Uterus (tissue), 2 donors: ENCODE results near the gene NOTO.

Source experiments
- CTCF ChIP-seq, 4 experiments: fragments of 200-600 bp in 2 of 4; fragments of 450-650 bp in 2 of 4; sonication (generic) in 2 of 4; IDR thresholded peaks; one replicate each; pipeline ENCODE4 v1.5.1; 2016 to 2019; ENCODE audit warnings: antibody characterized with exemption in 4 of 4, mild to moderate bottlenecking in 2 of 4, moderate library complexity in 1 of 4
- POLR2A ChIP-seq, 2 donors: fragments of 450-650 bp; IDR thresholded peaks; one replicate each; pipeline ENCODE4 v1.6.1; 2016; ENCODE audit warnings: antibody characterized with exemption in 2 of 2, mild to moderate bottlenecking in 1 of 2, moderate library complexity in 1 of 2

- TF ChIP-seq CTCF (IDR thresholded peaks at IDR 0.05) = no peak
- TF ChIP-seq POLR2A (IDR thresholded peaks at IDR 0.05) = no peak
Measured at GRCh38 chr2:73218298-73218697, 15.9 kb downstream of the NOTO start.
